ENCODE results near the gene CST5. TPM values are rescaled to one million over a fixed set of nuclear protein-coding genes. Genes with fewer than 3 reads are reported as not detected.
A peak's percentile ranks its signal among the peaks of the same experiment; 100 is the strongest.
"Not testable (repeated sequence)": the region's sequence is repeated elsewhere in the genome, so short reads cannot be mapped to it uniquely, and the experiment has no call there.

The CST5 gene
- total RNA-seq, 2 experiments from 2014 or later: not detected

- intact Hi-C loops (cut with DNase I, micrococcal nuclease): loop anchor here (2.0 to 5.0 kb wide), 7 partner anchors 49 to 274 kb away; no protein-coding TSS in a partner anchor
- no peaks in the 10 kb centered on the region for H3K27me3 Mint-ChIP-seq
- H3K36me3 Mint-ChIP-seq (ENCODE audit: low read depth): no peaks in the 10 kb centered on the region
- no peak overlapping the region for H3K27ac Mint-ChIP-seq
- CTCF ChIA-PET: interaction anchor here (1.3 to 3.0 kb wide), 3 partner anchors 17 to 55 kb away, joined by 3 to 15 read pairs (median 4); no protein-coding TSS in a partner anchor
- ATAC-seq (no peak), DNase-seq (no peak)
- peaks cover 3% of the 10 kb centered on the region for H3K4me1 Mint-ChIP-seq
- POLR2A ChIA-PET: no interaction called here
- no peaks in the 10 kb centered on the region for H3K9me3 Mint-ChIP-seq (ENCODE audit: low read depth)
- no peak overlapping the region for H3K4me3 Mint-ChIP-seq
These were observed 8.3 kb upstream of the CST5 start for GRCh38 chr20:23887856-23888255.

DNA sequence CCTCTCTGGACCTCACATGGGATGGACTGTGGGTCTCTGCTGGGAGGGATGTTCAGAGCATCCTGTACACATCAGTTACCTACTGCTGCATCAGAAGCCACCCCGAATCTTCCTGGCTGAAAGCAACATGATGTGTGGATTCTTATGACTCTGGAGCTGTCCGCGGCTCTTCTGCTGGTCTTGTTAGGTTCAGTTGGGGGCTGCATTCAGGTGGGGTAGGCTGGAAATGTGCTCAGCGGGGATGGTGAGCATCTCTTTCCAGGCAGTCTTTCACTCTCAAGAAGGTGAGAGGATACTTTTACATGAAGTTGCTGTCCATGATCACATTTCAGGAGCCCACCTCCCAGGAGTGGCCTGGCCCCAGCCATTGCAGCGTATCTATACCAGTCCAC lies 5.2 kb upstream of the CST5 start:
- intact Hi-C loops (cut with DNase I, micrococcal nuclease): loop anchor here (5.0 kb wide), 6 partner anchors 82 to 278 kb away; no protein-coding TSS in a partner anchor

DNA sequence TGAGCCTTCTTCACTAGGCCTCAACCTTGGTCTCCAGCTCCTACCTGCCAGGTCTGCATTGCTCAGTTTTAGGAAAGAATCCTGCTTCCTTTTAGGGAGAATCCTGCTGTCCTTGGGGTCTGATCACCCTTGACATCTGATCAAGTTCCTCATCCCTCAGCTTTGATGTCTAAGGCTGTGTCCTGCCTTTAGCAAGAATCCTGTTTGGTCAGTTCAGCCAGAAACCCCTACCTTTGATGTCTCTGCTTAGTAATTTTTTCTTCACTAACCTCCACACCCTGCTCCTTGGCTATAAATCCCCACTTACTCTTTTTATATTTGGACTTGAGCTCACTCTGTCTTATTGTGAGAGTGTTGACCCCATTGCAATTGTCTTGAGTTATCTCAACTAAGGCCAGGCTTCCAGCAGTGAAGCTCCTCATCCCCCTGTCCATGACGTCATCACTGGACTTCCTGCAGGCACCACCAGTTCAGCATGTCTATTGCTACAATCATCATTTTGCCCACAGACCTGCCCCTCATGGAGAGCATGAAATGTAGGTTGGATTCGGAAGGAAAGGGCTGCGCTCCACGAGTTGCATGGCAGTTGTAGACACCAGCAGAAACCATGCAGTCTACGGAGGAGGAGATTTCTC lies 4.7 kb upstream of the CST5 start:
- ChIA-PET POLR2A (no interaction called here), CTCF (no interaction called here)
- ATAC-seq: no peak
- no peak for DNase-seq
- intact Hi-C loops (cut with DNase I, micrococcal nuclease): no loop called here
- Mint-ChIP-seq H3K27ac (no peak overlapping the region), H3K27me3 (no peaks in the 10 kb centered on the region), H3K4me3 (no peak overlapping the region), H3K9me3 (ENCODE audit: low read depth) (no peaks in the 10 kb centered on the region), H3K4me1 (peaks cover 3% of the 10 kb centered on the region), H3K36me3 (ENCODE audit: low read depth) (no peaks in the 10 kb centered on the region)

More for the DNA sequence above, 5.2 kb upstream of the CST5 start:
- no peak for ATAC-seq
- no peaks in the 10 kb centered on the region for H3K9me3 Mint-ChIP-seq (ENCODE audit: low read depth)
- no peaks in the 10 kb centered on the region for H3K36me3 Mint-ChIP-seq (ENCODE audit: low read depth)
- no peak overlapping the region for H3K27ac Mint-ChIP-seq
- H3K4me3 Mint-ChIP-seq: no peak overlapping the region
- no peaks in the 10 kb centered on the region for H3K27me3 Mint-ChIP-seq
- peaks cover 3% of the 10 kb centered on the region for H3K4me1 Mint-ChIP-seq
- POLR2A ChIA-PET: no interaction called here
- DNase-seq: no peak
- CTCF ChIA-PET: no interaction called here

GRCh38 chr20:23881371-23881770 lies 1.8 kb upstream of the CST5 start:
- no peak overlapping the region for H3K4me3 Mint-ChIP-seq
- no peaks in the 10 kb centered on the region for H3K27me3 Mint-ChIP-seq
- H3K36me3 Mint-ChIP-seq (ENCODE audit: low read depth): no peaks in the 10 kb centered on the region
- DNase-seq: no peak
- peaks cover 7% of the 10 kb centered on the region for H3K4me1 Mint-ChIP-seq
- no peak overlapping the region for H3K27ac Mint-ChIP-seq
- intact Hi-C loops (cut with DNase I, micrococcal nuclease): no loop called here
- ChIA-PET CTCF (no interaction called here), POLR2A (no interaction called here)
- no peaks in the 10 kb centered on the region for H3K9me3 Mint-ChIP-seq (ENCODE audit: low read depth)
- no peak for ATAC-seq

DNA sequence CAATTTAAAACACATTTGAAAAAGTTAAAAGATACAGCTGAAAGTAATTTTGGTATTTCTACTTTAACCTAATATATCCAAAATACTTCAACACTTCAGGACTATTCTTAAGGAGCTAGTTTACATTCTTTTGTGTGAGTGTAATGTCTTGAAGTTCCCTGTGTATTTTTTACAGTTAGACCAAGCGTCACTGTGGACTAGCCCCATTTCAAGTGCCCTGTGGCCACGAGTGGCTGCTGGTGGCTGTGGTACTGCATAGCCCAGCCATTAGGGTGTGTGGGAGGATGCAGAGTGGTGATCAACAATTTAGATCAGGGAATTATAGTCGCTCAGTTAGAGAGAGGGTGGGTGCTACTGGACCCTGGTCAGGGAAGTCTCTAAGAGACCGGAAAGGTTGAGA lies 869 bp upstream of the CST5 start:
- intact Hi-C loops (cut with DNase I, micrococcal nuclease): no loop called here
- ATAC-seq: no peak

DNA sequence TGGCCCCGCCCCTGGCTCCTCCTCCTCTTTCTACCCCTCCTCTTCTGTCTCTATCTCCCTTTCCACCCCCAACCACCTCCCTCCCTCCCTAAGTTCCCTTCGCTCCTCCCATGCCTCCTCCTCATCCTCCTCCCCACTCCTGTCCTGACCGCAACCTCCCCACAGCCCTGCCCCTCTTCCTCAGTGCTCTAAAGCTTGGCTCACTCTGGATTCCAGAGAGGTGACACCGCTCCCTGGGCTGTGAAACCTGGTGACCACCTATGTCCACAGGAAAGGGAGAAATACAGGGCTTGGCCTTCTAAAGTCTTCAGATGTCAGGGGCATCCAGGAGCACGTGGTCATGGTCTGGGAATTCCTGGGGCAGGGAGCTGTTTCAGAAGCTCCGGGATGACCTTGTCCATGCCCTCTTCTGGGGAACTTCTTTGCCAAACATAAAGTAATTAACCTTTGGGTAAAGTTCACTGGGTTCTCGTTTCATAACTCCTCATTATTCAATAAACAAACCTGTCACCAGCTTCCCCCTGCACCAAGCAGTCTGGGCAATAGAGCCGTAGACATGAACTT lies 345 bp upstream of the CST5 start:
- no peak for ATAC-seq
- Mint-ChIP-seq H3K9me3 (ENCODE audit: low read depth) (no peaks in the 10 kb centered on the region), H3K27ac (no peak overlapping the region), H3K36me3 (ENCODE audit: low read depth) (no peaks in the 10 kb centered on the region), H3K4me1 (peaks cover 16% of the 10 kb centered on the region), H3K4me3 (no peak overlapping the region), H3K27me3 (no peaks in the 10 kb centered on the region)
- CTCF ChIA-PET: interaction anchor here (0.6 kb wide), 4 partner anchors 10 to 681 kb away, joined by 3 read pairs; no protein-coding TSS in a partner anchor
- no peak for DNase-seq
- POLR2A ChIA-PET: no interaction called here
- intact Hi-C loops (cut with DNase I, micrococcal nuclease): loop anchor here in 1 of 2 experiments (5.0 to 10.0 kb wide), 2 partner anchors 37 to 75 kb away; no protein-coding TSS in a partner anchor

More for the DNA sequence above, 869 bp upstream of the CST5 start:
- ChIA-PET CTCF (interaction anchor here (0.6 kb wide), 3 partner anchors 9 to 681 kb away, joined by 3 read pairs; no protein-coding TSS in a partner anchor), POLR2A (no interaction called here)
- H3K36me3 Mint-ChIP-seq (ENCODE audit: low read depth): no peaks in the 10 kb centered on the region
- H3K9me3 Mint-ChIP-seq (ENCODE audit: low read depth): no peaks in the 10 kb centered on the region
- no peaks in the 10 kb centered on the region for H3K27me3 Mint-ChIP-seq
- no peak overlapping the region for H3K4me3 Mint-ChIP-seq
- H3K4me1 Mint-ChIP-seq: peaks cover 11% of the 10 kb centered on the region
- no peak for DNase-seq
- H3K27ac Mint-ChIP-seq: no peak overlapping the region

- Mint-ChIP-seq H3K4me3 (no peak overlapping the region), H3K27me3 (no peaks in the 10 kb centered on the region), H3K27ac (no peak overlapping the region), H3K4me1 (peaks cover 27% of the 10 kb centered on the region), H3K36me3 (ENCODE audit: low read depth) (no peaks in the 10 kb centered on the region), H3K9me3 (ENCODE audit: low read depth) (no peaks in the 10 kb centered on the region)
- POLR2A ChIA-PET: no interaction called here
- CTCF ChIA-PET: interaction anchor here (0.9 kb wide), 1 partner anchor 10 kb away, joined by 4 read pairs; no protein-coding TSS in a partner anchor
- DNase-seq (no peak), ATAC-seq (no peak)
- intact Hi-C loops (cut with DNase I, micrococcal nuclease): loop anchor here in 1 of 2 experiments (5.0 to 10.0 kb wide), 2 partner anchors 39 to 74 kb away; no protein-coding TSS in a partner anchor
These were observed 761 bp downstream of the CST5 start for GRCh38 chr20:23878787-23879186.

GRCh38 chr20:23878016-23878542 lies 1.5 kb downstream of the CST5 start:
- CTCF ChIA-PET: interaction anchor here (0.9 kb wide), 1 partner anchor 10 kb away, joined by 4 read pairs; no protein-coding TSS in a partner anchor
- H3K4me3 Mint-ChIP-seq; POLR2A ChIA-PET; H3K36me3 Mint-ChIP-seq (ENCODE audit: low read depth); ATAC-seq; H3K27ac Mint-ChIP-seq; H3K9me3 Mint-ChIP-seq (ENCODE audit: low read depth); H3K27me3 Mint-ChIP-seq; DNase-seq: not testable (repeated sequence)
- peaks cover 34% of the 10 kb centered on the region for H3K4me1 Mint-ChIP-seq
- intact Hi-C loops (cut with DNase I, micrococcal nuclease): loop anchor here in 1 of 2 experiments (5.0 to 10.0 kb wide), 2 partner anchors 39 to 73 kb away; no protein-coding TSS in a partner anchor

DNA sequence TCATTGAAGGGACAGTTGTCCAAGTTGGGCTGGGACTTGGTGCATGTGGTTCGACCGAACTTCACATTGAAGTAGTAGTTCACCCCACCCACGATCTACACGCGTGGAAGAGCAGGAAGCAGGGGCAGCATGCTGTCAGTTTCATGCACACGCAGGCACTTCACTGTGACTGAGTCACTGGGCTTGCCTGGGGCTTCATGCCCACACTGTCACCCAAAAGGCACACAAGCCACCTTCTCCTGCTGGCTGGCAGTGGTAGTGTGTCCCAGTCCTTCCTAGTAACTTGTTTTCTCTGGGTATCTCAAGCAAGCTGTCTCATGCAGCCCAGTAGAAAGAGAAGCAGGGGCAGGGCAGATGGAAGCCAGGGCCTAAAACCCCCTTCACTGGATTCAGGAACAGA lies 2.0 kb downstream of the CST5 start:
- no peak overlapping the region for H3K4me3 Mint-ChIP-seq
- POLR2A ChIA-PET: no interaction called here
- no peaks in the 10 kb centered on the region for H3K36me3 Mint-ChIP-seq (ENCODE audit: low read depth)
- intact Hi-C loops (cut with DNase I, micrococcal nuclease): loop anchor here in 1 of 2 experiments (5.0 to 10.0 kb wide), 2 partner anchors 40 to 73 kb away; no protein-coding TSS in a partner anchor
- DNase-seq (peak; percentile 46), ATAC-seq (peak; percentile 52)
- H3K27ac Mint-ChIP-seq: no peak overlapping the region
- H3K27me3 Mint-ChIP-seq: no peaks in the 10 kb centered on the region
- H3K9me3 Mint-ChIP-seq (ENCODE audit: low read depth): no peaks in the 10 kb centered on the region
- peaks cover 39% of the 10 kb centered on the region for H3K4me1 Mint-ChIP-seq
- CTCF ChIA-PET: no interaction called here

DNA sequence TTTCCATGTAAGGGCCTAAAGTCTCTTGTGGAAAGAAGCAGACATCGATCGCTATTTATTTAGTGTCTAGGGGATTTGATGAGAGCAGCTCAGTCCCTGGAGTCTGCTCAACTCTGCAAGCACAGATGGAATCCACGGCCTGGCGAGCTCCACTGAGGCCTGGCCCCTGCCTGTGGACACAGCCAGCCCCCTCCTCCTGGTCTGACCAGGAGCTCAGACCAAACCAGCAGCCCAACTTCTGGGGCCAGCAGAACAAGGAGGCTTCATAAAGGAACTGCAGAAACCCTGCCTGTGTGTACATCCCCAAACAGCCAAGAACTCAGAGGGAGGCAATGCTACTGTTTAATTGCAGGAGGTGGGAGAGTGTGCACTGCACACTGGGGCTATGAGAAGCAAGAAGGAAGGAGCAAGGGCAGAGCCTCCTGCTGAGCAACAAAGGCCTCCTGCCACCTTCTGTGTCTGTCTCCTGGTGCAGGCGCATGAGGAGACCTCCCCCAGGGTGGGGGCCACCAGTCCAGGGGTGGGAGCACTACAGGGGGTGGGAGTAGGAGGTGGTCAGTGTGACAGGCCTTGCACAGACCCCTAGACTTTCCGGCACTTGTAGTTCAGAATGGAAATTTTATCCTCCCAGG lies 3.8 kb downstream of the CST5 start:
- H3K27me3 Mint-ChIP-seq: peaks cover 2% of the 10 kb centered on the region
- no peaks in the 10 kb centered on the region for H3K9me3 Mint-ChIP-seq (ENCODE audit: low read depth)
- ATAC-seq (no peak), DNase-seq (no peak)
- ChIA-PET POLR2A (no interaction called here), CTCF (no interaction called here)
- H3K36me3 Mint-ChIP-seq (ENCODE audit: low read depth): no peaks in the 10 kb centered on the region
- no peak overlapping the region for H3K27ac Mint-ChIP-seq
- H3K4me1 Mint-ChIP-seq: peaks cover 47% of the 10 kb centered on the region
- H3K4me3 Mint-ChIP-seq: no peak overlapping the region
- intact Hi-C loops (cut with DNase I, micrococcal nuclease): loop anchor here in 1 of 2 experiments (5.0 to 10.0 kb wide), 2 partner anchors 42 to 71 kb away; no protein-coding TSS in a partner anchor

GRCh38 chr20:23874747-23875146 lies 4.8 kb downstream of the CST5 start:
- peak; percentile 44 for DNase-seq
- peaks cover 54% of the 10 kb centered on the region for H3K4me1 Mint-ChIP-seq

More at GRCh38 chr20:23874747-23875146, 4.8 kb downstream of the CST5 start:
- ChIA-PET CTCF (interaction anchor here (0.5 to 0.6 kb wide), 2 partner anchors 274 to 515 kb away, joined by 3 to 4 read pairs; no protein-coding TSS in a partner anchor), POLR2A (no interaction called here)
- Mint-ChIP-seq H3K9me3 (ENCODE audit: low read depth) (no peaks in the 10 kb centered on the region), H3K36me3 (ENCODE audit: low read depth) (no peaks in the 10 kb centered on the region), H3K27me3 (peaks cover 2% of the 10 kb centered on the region), H3K27ac (peak overlapping the region; percentile 83), H3K4me3 (no peak overlapping the region)
- intact Hi-C loops (cut with DNase I, micrococcal nuclease): loop anchor here (5.0 to 10.0 kb wide), 3 partner anchors 43 to 72 kb away; no protein-coding TSS in a partner anchor
- peak; percentile 61 for ATAC-seq

Data from activated CD4-positive, alpha-beta T cell treated with anti-CD3 and anti-CD28 coated beads for 36 hours (primary cell).